AG08396 (cell line): ENCODE data around the gene CRADD.
"Not testable (repeated sequence)": the region's sequence is repeated elsewhere in the genome, so short reads cannot be mapped to it uniquely, and the experiment has no call there.

ENCODE experiments used
- DNase-seq: peaks from one replicate; pipeline ENCODE4 v3.0.0; 2012; ENCODE audit warnings: low spot score, mixed read lengths

Gene CRADD

GRCh38 chr12:93677195-93678064 is at the start of gene CRADD:
Gene CRADD (plus strand): TSS chr12:93677375.
- peak; percentile 76 for DNase-seq

GRCh38 chr12:93632383-93632782 is 44.8 kb upstream of the CRADD start:
- no peak for DNase-seq

DNA sequence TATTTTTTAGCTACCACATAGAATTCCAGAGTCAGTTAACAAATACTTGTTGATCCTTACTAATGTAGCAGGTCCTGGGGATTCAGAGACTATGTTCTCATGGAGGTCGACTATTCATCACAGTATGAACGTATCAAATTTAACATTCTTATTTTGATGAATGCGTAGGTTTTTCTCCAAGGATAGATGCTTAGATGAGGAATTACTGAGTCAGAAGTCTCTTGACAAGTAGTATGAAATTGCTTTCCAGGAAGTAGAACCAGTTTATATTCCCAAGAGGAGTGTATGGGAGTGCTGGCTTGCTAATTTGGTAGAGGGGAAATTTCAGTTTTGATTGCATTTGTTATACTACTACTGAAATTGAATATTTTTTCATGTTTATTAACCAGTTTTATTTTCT is 42.8 kb upstream of the CRADD start:
- DNase-seq = no peak

- no peak for DNase-seq
Observed at GRCh38 chr12:93636708-93637107, 40.5 kb upstream of the CRADD start.

DNA sequence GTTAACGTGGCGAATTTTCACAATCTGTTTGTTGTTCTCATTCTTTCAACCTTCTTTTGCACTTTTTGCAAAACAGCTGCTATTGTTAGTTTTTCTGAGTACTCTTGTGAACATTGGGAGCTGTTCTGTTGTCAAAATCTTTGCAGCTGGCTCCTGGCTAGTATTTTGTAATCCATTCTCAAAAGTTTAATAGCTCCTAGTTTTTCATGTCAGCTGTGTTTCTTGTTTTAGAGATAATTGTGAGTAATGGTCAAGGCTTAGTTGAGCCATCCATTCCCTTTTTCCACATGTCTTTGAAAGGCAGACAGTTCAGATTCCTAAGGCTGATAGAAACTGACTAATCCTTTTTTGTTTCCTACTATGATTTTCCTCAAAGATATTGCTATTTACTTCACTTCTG is 39.1 kb upstream of the CRADD start:
- DNase-seq = no peak

GRCh38 chr12:93638954-93639353 is 38.2 kb upstream of the CRADD start:
- no peak for DNase-seq

GRCh38 chr12:93639406-93639805 is 37.8 kb upstream of the CRADD start:
- no peak for DNase-seq

- DNase-seq = not testable (repeated sequence)
Observed at GRCh38 chr12:93641380-93641779, 35.8 kb upstream of the CRADD start.

GRCh38 chr12:93642751-93643150 is 34.4 kb upstream of the CRADD start:
- no peak for DNase-seq

DNA sequence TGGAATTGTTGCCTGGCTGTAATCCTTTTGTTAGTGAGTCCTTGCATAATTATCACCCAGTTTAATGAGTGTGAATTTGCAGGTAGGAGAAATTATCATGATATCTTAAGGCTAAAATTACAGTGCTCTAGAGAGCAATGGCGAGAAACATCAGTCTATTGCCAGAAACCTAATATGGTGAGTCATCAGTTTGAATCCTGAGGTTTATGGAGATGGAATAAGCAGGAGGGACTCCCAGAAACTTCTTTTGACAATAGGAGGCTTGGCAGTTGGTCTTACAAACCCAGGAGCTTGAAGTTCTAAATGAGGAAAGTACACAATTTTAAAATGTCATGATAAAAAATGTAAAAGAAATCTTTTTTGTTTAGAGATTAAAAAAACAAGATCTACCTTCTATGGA is 31.5 kb upstream of the CRADD start:
- peak; percentile 55 for DNase-seq

- DNase-seq = no peak
Observed at GRCh38 chr12:93650626-93651025, 26.5 kb upstream of the CRADD start.

DNA sequence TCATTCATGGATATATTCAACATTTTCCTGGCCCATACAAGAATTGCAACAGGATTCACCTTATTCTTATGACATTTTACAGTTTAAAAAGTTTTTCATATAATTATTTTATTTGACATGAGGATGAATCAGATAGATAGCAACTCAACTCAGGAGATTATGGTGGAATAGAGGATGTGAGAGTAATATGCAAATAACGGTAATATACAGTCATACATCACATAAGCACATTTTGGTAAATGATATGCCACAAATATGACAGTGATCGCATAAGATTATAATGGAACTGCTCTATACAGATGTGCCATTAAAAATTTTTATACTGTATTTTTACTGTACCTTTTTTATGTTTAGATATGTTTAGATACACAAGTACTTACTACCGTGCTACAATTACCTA is 24.1 kb upstream of the CRADD start:
- no peak for DNase-seq

DNA sequence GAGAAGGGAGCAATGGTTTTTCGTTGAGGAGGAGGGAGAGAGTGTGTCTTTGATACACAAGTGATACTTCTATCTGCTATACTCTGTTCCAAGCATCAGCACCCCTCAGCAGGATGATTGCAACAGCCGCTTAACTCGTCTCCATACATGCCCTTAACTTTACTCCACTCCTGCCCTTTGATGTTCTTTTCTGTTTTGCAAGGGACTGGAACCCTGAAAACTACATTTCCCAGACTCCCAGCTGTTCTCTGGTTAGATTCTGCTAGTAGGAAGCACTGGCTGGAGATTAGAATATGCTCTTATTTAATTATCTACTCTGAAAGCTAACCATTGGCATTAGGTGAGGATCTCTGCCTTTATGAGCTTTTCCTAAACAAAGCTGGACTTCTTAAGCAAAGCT is 23.5 kb upstream of the CRADD start:
- no peak for DNase-seq

- DNase-seq = no peak
Observed at GRCh38 chr12:93654421-93654820, 22.8 kb upstream of the CRADD start.

GRCh38 chr12:93657071-93657470 is 20.1 kb upstream of the CRADD start:
- no peak for DNase-seq

- DNase-seq = no peak
Observed at GRCh38 chr12:93661021-93661420, 16.2 kb upstream of the CRADD start.

DNA sequence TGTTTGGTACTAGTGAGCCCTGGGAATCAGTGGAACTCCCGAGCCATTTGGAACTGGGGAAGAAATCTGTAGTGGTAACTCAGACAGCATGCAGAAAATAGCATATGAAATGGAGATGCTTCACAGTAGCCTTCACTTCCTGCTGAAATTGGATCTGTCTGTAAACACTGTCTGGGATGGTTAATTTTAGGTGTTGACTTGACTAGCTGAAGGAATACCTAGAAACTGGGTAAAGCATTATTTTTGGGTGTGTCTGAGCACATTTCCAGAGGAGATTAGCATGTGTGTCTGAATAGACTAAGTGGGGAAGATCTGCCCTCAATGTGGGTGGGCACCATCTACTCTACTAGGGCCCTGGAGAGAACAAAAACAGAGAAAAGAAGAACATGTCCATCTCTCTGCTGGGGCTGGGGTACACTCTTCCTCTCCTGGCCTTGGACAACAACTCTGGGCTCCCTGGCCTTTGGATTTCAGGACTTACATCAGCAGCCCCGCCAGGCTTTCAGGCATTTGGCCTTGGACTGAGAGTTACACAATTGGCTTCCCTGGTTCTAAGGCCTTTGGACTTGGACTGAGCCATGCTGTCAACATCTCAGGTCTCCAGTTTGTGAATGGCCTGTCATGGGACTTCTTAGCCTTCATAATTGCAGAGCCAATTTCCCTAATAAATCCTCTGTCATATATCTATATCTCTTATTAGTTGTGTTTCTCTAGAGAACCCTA is 14.0 kb upstream of the CRADD start:
- no peak for DNase-seq

DNA sequence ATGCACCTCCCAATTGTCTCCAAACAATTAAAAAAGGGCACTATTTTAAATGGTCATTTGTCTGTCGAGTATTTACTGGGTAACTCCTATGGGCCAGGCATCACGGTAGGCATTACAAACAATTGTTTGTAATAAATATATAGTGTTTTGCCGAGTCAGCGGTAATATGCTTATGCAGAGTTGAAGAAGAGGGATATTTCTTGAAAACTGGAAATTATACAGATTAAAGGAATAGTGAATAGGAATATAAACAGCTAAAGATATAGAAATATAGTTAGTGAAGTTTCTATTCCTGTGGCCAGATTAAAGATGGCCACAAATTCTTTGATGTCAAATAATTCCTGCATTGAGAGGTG is 13.5 kb upstream of the CRADD start:
- no peak for DNase-seq

DNA sequence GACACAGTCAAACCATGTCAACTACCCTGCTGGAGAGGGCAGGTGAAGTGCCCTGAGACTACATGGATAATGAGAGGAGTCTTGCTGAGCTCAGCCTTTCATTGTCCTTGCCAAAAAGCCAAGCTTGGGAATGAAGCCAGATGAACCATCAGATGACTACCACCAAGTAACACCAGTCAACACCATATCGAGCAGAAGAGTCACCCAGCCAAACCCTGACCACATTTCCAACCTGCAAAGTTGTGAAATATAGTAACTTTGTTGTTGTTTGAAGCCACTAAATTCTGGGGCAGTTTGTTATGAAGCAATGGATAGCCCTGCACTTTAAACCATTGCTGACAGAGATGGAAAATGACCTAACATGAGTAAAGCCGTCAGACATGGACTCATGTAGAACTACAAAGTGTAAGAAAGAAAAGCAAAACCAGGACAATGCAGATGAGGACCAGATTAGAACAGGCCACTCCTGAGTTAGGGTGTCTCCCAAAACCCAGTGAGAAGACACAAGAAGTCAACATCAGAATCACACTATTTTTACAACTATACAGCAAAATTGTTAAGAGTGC is 12.5 kb upstream of the CRADD start:
- no peak for DNase-seq

DNA sequence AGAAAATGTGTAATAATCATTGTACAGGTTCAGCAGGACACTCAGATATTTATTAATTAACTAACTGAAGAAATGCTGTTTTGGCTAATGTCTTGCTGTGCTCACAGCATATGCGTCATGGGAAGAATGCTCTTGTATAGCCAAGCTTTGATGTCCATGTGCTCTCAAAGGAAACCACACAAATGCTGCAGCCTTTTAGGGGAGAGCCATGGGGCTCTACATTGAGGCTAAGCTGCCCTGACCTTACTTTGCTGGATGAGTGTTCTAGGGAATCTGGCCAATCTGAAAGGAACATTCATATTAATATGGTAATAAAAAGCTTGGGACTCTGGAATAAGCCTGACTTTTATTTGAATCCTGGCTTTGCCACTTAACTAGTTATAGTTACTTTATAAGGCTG is 9.5 kb upstream of the CRADD start:
- peak; percentile 14 for DNase-seq

- DNase-seq = no peak
Observed at GRCh38 chr12:93668919-93669418, 8.2 kb upstream of the CRADD start.

DNA sequence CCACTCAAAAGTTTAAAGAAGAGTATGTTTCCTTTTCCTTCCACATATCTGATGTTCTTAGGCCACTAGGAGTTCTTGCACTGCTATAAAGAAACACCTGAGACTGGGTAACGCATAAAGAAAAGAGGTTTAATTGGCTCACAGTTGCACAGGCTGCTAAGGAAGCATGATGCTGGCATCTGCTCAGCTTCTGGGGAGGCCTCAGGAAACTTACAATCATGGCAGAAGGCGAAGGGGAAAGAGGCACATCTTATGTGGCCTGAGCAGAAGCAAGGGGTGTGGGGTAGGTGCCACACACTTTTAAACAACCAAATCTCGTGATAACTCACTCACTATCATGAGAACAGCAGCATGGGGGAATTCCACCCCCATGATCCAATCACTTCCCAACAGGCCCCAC is 7.7 kb upstream of the CRADD start:
- no peak for DNase-seq

DNA sequence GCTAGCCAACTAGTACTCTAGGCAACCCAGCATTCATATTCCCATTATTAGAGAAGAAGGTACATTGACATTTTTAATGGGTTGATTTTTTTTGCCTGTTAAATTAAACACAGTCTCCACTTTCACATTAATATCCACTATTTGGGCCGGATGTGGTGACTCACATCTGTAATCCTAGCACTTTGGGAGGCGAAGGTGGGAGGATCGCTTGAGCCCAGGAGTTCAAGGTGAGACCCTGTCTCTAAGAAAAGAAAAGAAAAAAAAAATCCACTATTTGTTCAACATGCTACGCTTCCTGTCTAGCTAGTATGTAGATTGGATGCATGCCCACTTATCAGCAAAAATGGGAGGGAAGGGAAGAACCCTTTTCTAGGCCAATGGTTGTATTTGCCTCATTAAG is 7.1 kb upstream of the CRADD start:
- DNase-seq = no peak
